Natural killer cell treated with Interleukin-12 subunit alpha and Interleukin-12 subunit beta and Interleukin-15 and Interleukin-18, amount 100 ng/mL, for 72 hours (primary cell): Measurements from ENCODE around the gene FCN1. TPM values are rescaled to one million over a fixed set of nuclear protein-coding genes. Genes with fewer than 3 reads are reported as not detected.

Experiments
- ATAC-seq, 2 donors: fragments of 150-1000 bp; cut with Tn5 transposase in 1 of 2; sonication (Bioruptor Pico), chemical (Tn5 transposase) in 1 of 2; 2 replicates each; pipeline ENCODE4 v1.10.0; 2021
- DNase-seq: peaks from one replicate; pipeline ENCODE4 v3.0.0; 2022; ENCODE audit warnings: low spot score
- H3K27ac Mint-ChIP-seq, 2 donors: 1 replicate in 1 of 2; 2 replicates in 1 of 2; pipeline ENCODE4 v1.8.0; 2022; ENCODE audit warnings: mixed read lengths in 2 of 2, mild to moderate bottlenecking in 1 of 2, moderate library complexity in 1 of 2
- H3K27me3 Mint-ChIP-seq, 2 donors: 1 replicate in 1 of 2; 2 replicates in 1 of 2; pipeline ENCODE4 v1.8.0; 2022; ENCODE audit warnings: mixed read lengths in 2 of 2
- H3K36me3 Mint-ChIP-seq: one replicate; pipeline ENCODE4 v1.8.0; 2022; ENCODE audit warnings: mixed read lengths
- H3K4me1 Mint-ChIP-seq, 2 donors: 1 replicate in 1 of 2; 2 replicates in 1 of 2; pipeline ENCODE4 v1.8.0; 2022; ENCODE audit warnings: low read depth in 2 of 2, mixed read lengths in 2 of 2, mild to moderate bottlenecking in 1 of 2
- H3K4me3 Mint-ChIP-seq: one replicate; pipeline ENCODE4 v1.8.0; 2022; ENCODE audit warnings: mixed read lengths
- H3K9me3 Mint-ChIP-seq: 2 replicates; pipeline ENCODE4 v1.8.0; 2022; ENCODE audit warnings: mixed read lengths
- total RNA-seq, 2 donors: library from RNA; stranded (reverse); gene quantifications; one replicate each; pipeline ENCODE4 v1.2.3, GENCODE V29; 2022

The FCN1 gene
- total RNA-seq, 2 donors from 2014 or later = not detected

- DNase-seq (no peak), ATAC-seq (peak; percentile 20 to 48)
- Mint-ChIP-seq H3K27ac (no peak overlapping the region), H3K27me3 (peaks cover 0 to 8% of the 10 kb centered on the region in 2 donors), H3K9me3 (peaks cover 4% of the 10 kb centered on the region), H3K4me3 (no peak overlapping the region), H3K36me3 (no peaks in the 10 kb centered on the region), H3K4me1 (no peaks in the 10 kb centered on the region)
Observed at GRCh38 chr9:134922932-134923240, 5.2 kb upstream of the FCN1 start.

DNA sequence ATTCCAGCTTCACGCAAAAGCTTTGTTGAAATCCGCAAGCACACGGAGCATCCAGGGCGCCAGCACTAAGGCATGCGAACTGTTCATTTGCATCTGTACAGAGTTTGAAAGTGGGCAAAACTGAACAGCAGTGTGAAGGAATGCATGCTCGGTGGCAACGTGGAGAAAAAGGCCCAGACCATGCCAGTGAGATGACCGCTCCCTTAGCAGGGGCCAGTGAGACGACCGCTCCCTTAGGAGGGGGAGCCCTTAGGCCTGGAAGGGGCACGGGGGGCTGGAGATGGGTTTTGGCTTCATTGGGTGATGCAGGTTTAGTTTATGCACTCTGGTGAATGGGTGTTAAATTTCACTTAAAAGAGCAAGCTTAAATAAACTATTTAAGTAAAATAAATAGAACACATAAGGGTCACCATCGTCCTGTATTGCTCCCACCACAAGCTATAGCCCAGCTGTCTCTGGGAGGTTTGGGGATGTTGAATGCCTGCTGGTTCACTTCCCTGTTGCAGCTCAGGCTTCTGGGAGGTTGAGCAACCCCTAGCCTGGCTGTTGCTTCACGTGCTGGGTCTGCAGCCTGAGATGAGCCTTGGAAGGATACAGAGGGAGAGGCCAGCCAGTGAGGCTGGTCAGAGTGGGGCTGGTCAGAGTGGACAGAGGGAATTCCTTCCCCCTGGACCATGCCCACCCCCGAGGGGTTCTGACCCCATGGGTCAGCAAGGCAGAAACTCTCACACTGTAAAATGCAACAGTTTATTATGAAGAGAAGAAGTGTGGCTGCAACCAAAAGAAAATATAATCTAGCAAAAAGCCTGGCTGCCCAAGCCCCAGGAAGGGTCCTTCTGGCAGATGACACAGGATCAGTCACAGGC, 4.6 kb upstream of the FCN1 start:
- Mint-ChIP-seq H3K27me3 (peaks cover 0 to 7% of the 10 kb centered on the region in 2 donors), H3K9me3 (peaks cover 4% of the 10 kb centered on the region), H3K27ac (no peak overlapping the region), H3K4me1 (no peaks in the 10 kb centered on the region), H3K4me3 (no peak overlapping the region), H3K36me3 (no peaks in the 10 kb centered on the region)
- DNase-seq = no peak
- ATAC-seq = peak; percentile 37 to 50

DNA sequence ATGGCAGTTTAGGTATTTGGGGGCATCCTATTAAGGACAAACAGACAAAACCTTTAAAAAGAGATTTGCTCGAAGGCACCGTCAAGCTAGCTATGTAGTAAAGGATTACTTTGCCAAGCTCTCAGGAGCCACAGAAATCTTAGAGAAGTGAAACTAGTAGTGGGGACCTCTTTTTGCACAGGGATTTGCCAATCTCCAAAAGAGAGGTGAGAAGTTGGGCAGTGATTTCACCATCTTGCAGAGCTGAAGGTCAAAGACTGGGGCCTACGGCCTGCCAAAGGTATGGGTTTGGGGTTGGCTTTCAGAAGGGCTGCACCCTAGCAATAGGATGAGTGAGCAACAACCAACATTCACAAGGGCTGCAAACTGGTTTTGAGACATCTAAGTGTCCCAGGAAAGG, 1.6 kb upstream of the FCN1 start:
- H3K9me3 Mint-ChIP-seq = peaks cover 4% of the 10 kb centered on the region
- no peak overlapping the region for H3K27ac Mint-ChIP-seq
- DNase-seq (no peak), ATAC-seq (no peak)
- no peak overlapping the region for H3K4me3 Mint-ChIP-seq
- peaks cover 0 to 7% of the 10 kb centered on the region in 2 donors for H3K27me3 Mint-ChIP-seq
- H3K36me3 Mint-ChIP-seq = no peaks in the 10 kb centered on the region
- H3K4me1 Mint-ChIP-seq = no peaks in the 10 kb centered on the region

DNA sequence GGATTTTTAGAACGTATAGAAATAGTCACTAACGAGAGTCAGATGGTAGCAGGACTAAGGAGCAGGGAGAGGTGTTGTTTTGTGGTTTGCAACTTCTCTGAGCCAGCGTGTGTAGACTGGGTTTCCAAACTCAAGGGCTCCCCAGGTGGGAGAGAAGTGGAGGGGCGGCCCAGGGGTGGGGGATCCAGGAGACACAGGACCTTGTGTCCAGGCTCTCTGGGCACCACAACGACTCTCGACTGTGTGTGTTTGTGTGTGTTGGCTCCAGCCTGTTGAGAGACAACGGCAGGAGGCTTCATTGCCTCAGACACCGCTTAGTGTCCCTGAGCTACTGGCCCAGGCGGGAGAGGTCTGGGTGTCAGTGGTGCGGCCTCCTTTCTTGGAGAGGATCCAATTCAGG, 934 bp upstream of the FCN1 start:
- ATAC-seq = no peak
- no peak overlapping the region for H3K27ac Mint-ChIP-seq
- H3K27me3 Mint-ChIP-seq = peaks cover 0 to 7% of the 10 kb centered on the region in 2 donors
- H3K9me3 Mint-ChIP-seq = peaks cover 4% of the 10 kb centered on the region
- DNase-seq = no peak
- H3K4me1 Mint-ChIP-seq = no peaks in the 10 kb centered on the region
- no peak overlapping the region for H3K4me3 Mint-ChIP-seq
- no peaks in the 10 kb centered on the region for H3K36me3 Mint-ChIP-seq

DNA sequence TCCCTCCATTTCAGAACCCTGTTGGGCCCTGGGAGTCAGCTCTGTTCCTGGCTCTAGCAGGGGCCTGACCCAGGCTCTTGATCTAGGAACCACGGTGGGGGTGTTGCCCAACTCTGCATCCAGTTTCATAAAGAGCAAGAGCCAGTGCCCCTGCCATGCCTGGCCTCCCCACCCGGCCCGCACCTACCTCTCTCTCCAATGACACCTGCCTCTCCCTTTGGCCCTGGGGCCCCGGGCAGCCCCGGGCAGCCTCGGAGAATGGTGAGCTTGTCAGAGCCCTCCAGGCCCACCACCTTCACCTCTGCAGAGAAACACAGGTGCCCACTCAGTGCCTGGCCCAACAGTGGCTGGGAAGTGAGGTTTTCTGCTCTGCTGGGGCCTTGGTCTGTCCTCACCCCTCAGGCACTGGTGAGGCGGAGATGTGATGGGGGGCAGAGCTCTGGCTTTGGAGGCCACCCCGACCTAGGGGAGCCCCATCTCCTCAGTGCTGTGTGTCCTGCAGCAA, 1.5 kb downstream of the FCN1 start:
- no peaks in the 10 kb centered on the region for H3K36me3 Mint-ChIP-seq
- H3K27ac Mint-ChIP-seq = no peak overlapping the region
- no peaks in the 10 kb centered on the region for H3K4me1 Mint-ChIP-seq
- peaks cover 4% of the 10 kb centered on the region for H3K9me3 Mint-ChIP-seq
- peaks cover 0 to 6% of the 10 kb centered on the region in 2 donors for H3K27me3 Mint-ChIP-seq
- no peak for ATAC-seq
- H3K4me3 Mint-ChIP-seq = no peak overlapping the region
- no peak for DNase-seq

DNA sequence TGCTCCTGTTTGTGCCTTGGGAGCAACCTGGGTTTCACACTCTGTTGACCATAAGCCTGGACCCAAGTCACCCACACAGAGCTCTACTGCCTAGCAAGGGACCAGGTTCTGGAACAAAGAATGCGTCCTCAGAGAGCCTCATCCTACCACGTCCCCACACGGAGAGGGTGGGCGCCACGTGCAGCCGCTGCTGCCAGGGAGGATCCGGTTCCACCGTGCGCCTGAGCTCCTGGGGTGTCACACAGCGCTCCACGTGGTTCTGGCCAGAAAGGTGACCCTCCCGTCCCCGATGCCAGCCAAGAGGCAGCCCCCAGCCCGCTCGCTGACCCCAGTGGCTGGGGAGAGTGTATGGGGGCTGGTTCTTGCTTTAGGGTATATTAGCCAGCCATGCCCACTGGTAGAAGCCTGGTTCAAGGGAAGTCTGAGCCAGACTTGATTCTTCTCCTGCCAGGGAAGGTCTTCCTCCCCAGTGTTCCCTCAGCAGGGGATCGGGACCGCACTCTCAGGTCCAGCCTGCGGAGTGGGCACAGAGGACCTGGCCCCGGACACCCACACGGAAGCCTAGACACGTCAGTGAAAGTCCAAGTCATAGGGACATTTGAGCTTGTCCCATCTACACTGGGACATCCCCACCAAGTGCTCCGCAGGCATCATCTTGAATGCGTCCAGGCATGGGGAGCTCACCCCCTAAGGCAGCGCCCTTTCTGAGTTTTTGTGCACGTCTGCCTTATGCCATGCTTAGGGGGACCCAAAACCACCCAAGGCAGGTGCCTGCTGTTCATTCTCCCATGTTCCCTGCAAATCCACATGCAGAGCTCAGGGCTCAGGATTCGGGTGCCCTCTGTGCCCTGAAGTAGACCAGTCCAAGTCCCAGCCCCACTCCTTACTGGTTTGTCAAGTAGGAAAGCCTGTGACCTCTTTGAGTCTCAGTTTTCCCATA, 2.4 kb downstream of the FCN1 start:
- DNase-seq (no peak), ATAC-seq (no peak)
- H3K4me3 Mint-ChIP-seq = no peak overlapping the region
- H3K9me3 Mint-ChIP-seq = peaks cover 4% of the 10 kb centered on the region
- H3K36me3 Mint-ChIP-seq = no peaks in the 10 kb centered on the region
- peaks cover 6 to 9% of the 10 kb centered on the region in 2 donors for H3K27me3 Mint-ChIP-seq
- H3K4me1 Mint-ChIP-seq = no peaks in the 10 kb centered on the region
- H3K27ac Mint-ChIP-seq = no peak overlapping the region

DNA sequence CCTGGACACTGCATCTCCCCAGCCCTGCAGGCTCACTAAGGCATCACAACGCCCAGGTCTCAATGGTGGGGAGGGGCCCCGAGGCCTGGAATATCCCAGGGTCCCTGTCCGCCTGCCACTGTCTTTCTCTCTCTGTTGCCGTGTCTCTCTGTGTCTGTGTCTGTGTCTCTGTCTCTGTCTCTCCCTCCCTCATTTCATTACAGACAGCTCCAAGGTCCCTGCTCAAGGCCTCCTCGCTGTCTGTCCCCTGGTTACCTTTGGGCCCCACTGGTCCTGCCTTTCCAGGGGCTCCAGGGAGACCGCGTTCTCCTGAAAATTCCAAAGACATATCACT, 3.2 kb downstream of the FCN1 start:
- Mint-ChIP-seq H3K27me3 (peaks cover 10 to 13% of the 10 kb centered on the region in 2 donors), H3K4me3 (no peak overlapping the region), H3K36me3 (no peaks in the 10 kb centered on the region), H3K9me3 (no peaks in the 10 kb centered on the region), H3K27ac (no peak overlapping the region), H3K4me1 (no peaks in the 10 kb centered on the region)
- DNase-seq = no peak
- no peak for ATAC-seq

DNA sequence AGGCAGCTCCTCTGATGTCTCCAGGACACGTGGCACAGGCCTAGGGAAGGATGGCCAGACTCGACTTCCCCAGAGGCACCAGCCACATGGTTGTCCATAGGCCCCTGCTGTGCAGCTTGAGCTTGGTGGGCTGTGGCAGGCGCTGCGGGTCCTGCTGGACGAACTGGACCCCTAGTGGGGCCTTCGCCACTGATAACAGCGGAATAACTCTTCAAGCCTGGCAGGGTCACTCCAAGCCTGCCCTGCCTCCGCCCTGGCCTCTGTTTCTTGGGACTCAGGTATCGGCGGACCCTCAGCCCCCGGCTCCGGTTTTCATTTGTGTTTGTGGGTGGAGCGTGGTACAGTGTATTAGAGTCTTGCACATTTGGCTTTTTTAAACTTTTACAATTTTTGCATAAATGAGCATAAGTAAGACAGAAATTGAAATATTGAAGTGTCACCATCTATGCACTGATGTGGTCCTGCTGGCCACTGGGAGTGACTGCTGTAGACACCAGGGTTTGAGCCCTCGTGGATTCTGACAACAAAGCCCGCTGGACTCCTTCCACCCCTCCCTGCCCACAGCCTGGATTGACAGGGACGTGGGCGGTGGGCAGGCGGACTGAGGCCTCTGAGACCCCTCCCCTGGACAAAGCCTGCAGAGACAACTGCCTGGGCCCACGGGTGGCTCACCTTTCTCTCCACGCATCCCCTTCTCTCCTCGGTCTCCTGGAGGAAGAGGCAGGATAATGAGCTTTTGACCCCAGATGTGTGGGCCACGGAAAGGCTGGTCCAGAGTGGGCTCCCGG, 3.8 kb downstream of the FCN1 start:
- H3K27ac Mint-ChIP-seq = no peak overlapping the region
- no peak for ATAC-seq
- peaks cover 10 to 15% of the 10 kb centered on the region in 2 donors for H3K27me3 Mint-ChIP-seq
- H3K9me3 Mint-ChIP-seq = no peaks in the 10 kb centered on the region
- no peak for DNase-seq
- no peaks in the 10 kb centered on the region for H3K36me3 Mint-ChIP-seq
- H3K4me1 Mint-ChIP-seq = no peaks in the 10 kb centered on the region
- H3K4me3 Mint-ChIP-seq = no peak overlapping the region

DNA sequence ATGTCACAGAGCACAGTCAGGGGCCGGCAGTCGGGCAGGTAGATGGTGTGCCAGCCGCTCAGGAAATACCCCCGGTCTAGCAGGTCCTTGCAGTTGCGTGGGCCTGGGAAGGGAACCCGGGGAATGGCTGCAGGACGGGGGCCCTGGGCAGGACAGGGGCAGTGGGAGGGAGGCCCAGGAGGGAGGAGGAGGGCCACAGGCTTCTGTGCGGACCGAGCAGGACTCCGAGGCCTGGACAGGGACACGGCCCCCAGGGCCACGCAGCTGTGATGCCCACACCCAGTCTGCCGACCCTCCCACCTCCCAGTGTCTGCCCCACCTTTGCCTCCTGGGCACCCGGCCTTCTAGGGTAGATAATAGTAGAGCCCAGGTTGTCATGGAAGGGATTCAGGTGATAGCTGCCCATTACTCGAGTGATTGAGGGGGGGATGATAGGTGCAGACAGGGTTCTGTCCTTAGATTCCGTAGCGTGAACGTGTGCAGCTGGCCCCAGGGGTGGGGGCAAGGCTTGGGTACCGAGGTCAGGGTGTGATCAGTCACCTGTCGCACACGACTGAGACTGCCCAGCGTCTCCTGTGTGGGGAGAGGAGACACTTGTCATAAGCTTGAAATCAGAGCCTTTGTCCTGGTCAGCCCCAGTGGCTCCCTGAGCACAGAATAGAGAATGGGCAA, 4.5 kb downstream of the FCN1 start:
- DNase-seq = no peak
- H3K4me1 Mint-ChIP-seq = no peaks in the 10 kb centered on the region
- no peak overlapping the region for H3K4me3 Mint-ChIP-seq
- H3K9me3 Mint-ChIP-seq = no peaks in the 10 kb centered on the region
- H3K27ac Mint-ChIP-seq = no peak overlapping the region
- no peaks in the 10 kb centered on the region for H3K36me3 Mint-ChIP-seq
- peaks cover 10 to 12% of the 10 kb centered on the region in 2 donors for H3K27me3 Mint-ChIP-seq
- ATAC-seq = no peak

DNA sequence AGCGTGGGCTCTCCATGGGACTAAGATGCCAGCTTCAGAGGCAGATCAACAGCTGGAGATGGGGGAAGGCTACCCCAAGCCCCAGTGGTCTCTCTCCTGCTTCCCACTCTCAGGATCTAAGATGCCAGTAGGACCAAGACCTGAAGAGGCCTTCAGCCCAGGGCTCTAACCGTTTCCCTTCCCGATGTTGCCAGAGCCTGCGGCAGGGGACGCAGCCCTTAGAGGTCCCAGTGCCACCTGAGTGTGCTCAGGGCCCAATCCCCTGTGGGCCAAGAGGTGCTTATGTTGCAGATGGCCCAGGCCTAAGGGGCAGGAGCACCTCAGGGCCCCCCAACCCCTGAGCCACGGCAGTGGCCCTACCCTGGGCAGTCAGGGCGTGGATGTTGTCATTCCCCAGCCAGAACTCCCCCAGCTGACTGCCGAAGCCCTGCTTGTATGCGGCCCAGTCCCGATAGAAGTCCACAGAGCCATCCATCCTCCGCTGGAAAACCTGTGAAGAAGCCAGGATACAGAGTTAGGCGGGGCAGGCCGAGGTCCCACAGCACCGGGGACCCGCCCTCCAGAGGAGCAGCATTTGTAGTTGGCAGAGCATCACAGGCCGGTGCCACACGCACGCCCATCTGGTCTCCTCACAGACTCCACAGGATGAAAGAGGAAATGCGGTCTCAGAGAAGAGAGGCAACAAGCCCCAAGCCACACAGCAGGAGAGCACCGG, 5.4 kb downstream of the FCN1 start:
- Mint-ChIP-seq H3K4me3 (no peak overlapping the region), H3K4me1 (no peaks in the 10 kb centered on the region), H3K9me3 (no peaks in the 10 kb centered on the region), H3K36me3 (no peaks in the 10 kb centered on the region), H3K27me3 (peaks cover 10 to 12% of the 10 kb centered on the region in 2 donors), H3K27ac (no peak overlapping the region)
- ATAC-seq (no peak), DNase-seq (no peak)

DNA sequence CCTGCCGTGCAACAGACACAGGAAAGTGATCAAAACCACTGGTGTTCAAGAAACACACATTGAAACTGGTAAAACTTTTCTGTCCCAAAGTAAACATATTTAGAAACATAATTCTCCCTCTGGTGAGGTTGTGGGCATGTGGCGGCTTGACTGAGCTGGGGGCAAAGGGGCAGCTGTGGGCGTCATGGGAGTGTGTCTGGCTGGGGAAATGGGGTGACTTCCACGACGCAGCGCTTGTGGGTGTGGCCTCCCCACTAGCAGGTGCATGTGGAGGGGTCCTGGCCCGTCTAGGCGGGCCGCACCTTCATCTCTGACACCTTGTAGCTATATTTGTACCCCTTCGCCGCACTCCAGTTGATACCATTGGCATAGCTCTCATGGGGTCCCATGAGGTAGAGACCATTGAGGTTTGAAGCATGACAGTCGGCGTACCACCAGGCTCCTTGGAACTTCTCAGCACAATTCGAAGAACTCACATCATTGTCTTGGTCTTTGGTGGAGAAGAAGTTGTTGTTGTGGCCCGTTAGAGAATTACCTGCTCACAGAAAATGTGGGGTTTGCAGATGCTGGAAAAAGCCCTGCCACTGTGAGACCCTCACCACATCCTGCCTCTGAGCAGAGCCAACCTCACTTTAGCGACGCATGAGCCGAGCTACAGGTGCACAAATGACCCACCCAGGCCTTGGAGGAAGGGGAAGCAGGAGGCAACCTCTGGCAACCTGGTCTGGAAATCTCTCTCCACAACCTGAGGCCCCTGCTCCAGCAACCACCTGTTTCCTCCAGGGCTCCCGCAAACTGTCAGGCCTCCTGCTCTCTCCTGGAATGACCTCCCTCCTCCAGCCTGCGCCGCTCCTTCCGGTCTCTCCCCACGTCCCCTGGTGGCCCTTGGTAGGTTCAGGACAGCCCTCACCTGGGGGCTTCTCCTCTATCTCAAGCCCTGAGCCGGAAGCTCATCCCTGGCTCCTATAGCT, 7.9 kb downstream of the FCN1 start:
- Mint-ChIP-seq H3K4me3 (no peak overlapping the region), H3K27ac (no peak overlapping the region), H3K36me3 (no peaks in the 10 kb centered on the region), H3K9me3 (no peaks in the 10 kb centered on the region), H3K27me3 (peaks cover 15% of the 10 kb centered on the region in 2 donors), H3K4me1 (no peaks in the 10 kb centered on the region)
- ATAC-seq (no peak), DNase-seq (peak; percentile 38)
